ENCODE data around the gene ERC2. TPM values are rescaled to one million over a fixed set of nuclear protein-coding genes. Genes with fewer than 3 reads are reported as not detected.

The ERC2 gene
- total and polyA plus RNA-seq, 2 of the 8 experiments (the other 6 are each of a cell fraction or from before 2014, with no cell fraction given), result 16.4 to 22.8 TPM

- no peak for TF ChIP-seq SP1 (IDR thresholded peaks at IDR 0.05; ENCODE audit: low read depth, low read length)
Measured at GRCh38 chr3:56188201-56188600, 280.1 kb downstream of the ERC2 start (continued).

All from H1 (cell line).